GM19467 (cell line): ENCODE data around the gene MAPKAP1.
"Not testable (repeated sequence)": the region's sequence is repeated elsewhere in the genome, so short reads cannot be mapped to it uniquely, and the experiment has no call there.

Experiments
- ATAC-seq: cut with Tn5 transposase; IDR thresholded peaks from one replicate; pipeline ENCODE4 v1.9.1; 2021; ENCODE audit warnings: mild to moderate bottlenecking, moderate library complexity; ENCODE audit not compliant: unreplicated experiment

Gene MAPKAP1

DNA sequence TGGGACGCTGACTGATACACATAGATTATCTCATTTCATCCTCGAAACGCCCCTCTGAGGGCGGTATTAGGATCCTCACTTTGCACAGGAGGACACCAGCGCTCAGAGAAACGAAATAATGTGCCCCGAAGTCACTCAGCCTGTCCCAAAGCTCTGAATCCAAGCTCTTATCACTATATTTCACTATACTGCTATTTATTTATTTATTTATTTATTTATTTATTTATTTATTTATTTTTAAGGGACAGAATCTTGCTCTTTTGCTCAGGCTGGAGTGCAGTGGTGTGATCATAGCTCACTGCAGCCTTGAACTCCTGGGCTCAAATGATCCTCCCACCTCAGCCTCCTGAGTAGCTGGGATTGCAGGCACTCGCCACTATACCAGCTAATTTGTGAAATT is 306.8 kb downstream of the MAPKAP1 start:
- ATAC-seq: not testable (repeated sequence)

- no peak for ATAC-seq
These were observed 307.3 kb downstream of the MAPKAP1 start for GRCh38 chr9:125399666-125400065.

DNA sequence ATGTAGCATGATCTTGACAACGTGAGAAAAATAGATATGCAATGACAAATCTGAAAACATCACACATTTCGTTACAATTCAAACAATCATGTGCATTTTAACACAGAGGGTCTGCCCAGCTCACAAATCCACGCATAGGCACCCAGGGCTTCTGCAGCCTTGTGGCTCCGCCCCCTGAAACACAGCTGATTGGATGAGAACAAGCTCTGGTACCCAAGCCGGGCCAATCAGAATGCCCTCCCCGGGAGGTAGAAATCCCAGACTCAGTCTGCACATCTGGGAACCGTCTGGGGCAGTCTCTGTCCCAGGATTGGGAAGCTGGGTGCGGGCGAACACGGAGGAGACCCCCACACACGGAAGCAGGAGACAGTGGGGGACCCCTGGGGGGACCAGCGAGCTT is 307.8 kb downstream of the MAPKAP1 start:
- ATAC-seq: no peak

DNA sequence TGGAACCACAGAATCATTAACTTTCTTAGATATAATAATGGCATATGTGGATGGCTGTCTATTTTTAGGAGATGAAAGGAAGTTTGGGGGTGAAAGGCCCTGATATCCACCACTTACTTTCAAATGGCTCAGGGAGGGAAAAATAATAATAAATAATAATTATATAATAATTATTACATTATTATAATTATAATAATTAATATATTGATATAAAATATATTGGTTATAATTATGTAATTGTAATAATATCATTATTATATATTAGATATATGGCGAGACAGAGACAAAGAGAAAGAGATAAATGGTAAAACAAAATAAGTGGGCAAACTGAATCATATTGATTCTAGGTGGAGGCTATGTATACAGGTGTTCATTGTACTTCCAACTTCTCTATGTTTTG is 308.8 kb downstream of the MAPKAP1 start:
- no peak for ATAC-seq

DNA sequence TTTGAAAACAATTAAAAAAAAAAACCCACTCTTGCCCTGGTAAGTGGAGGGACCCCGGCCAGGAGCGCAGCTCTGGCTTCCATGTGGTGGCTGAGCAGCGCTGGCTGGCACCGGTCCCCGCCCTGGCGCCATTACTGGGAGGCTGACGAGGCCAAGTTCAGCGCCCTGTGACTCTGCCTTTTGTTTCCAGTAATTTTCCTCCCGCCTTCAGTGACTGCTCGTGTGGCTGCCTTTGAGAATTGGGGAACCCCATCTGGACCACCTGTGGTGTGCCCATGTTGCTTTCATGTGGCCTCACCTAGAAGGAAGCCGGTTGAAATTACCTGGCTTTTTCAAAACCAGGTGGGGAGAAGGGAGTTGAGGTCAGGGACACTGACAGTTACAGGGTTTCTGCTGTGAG is 309.3 kb downstream of the MAPKAP1 start:
- no peak for ATAC-seq

DNA sequence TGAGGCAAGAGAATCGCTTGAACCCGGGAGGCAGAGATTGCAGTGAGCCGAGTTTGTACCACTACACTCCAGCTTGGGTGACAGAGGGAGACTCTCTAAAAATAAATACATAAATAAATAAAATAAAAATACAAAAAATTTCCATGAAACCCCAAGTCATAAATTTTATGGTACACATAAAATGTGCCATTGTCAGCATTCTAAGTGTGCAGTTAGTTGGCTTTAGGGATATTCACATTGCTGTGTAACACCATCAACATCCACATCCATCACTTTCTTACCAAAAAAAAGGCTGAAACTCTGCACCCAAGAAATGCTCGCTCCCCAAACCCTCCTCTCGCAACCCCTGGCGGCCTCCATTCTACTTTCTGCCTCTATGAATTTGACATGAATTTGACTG is 310.2 kb downstream of the MAPKAP1 start:
- no peak for ATAC-seq

DNA sequence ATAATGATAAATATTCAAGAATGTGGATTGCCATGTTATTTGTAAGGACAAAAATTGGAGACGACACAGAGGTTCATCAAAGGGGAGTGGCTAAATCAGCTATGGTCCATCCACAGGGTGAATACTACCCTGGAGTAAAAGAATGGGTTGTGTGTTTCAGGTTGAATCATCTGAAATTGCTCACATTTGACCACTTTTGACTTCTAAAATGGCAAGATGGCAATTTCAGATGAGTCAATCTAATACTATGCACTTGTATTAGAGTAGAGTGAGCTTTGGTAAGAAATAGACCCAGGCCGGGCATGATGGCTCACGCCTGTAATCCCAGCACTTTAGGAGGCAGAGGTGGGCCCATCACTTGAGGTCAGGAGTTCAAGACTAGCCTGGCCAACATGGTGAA is 313.6 kb downstream of the MAPKAP1 start:
- ATAC-seq: no peak

- no peak for ATAC-seq
These were observed 315.3 kb downstream of the MAPKAP1 start for GRCh38 chr9:125391704-125392103.

GRCh38 chr9:125388978-125389377 is 318.0 kb downstream of the MAPKAP1 start:
- no peak for ATAC-seq

GRCh38 chr9:125387861-125388524 is 319.0 kb downstream of the MAPKAP1 start:
- no peak for ATAC-seq
